K562 (cell line): Measurements from ENCODE around the gene TCHH. TPM values are rescaled to one million over a fixed set of nuclear protein-coding genes. Genes with fewer than 3 reads are reported as not detected.

Source experiments
- ATAC-seq: fragments of 200-7000 bp; cut with Tn5 transposase; 3 replicates; pipeline ENCODE4 v1.9.1; 2020; ENCODE audit warnings: moderate library complexity
- BruUV-seq: library from RNA; stranded (reverse); fragments of 400-500 nt; replicated peaks from 2 replicates; lab custom pipeline; 2021; lab: Mats Ljungman, UMichigan
- CTCF ChIA-PET: fragments of 300-600 bp; formaldehyde crosslinking; extraction: SDS; loops from one replicate; lab custom pipeline; 2021; ENCODE audit warnings: low intra/inter-chr PET ratio; lab: Yijun Ruan, JAX
- POLR2A ChIA-PET: fragments of 300-600, 350-650 bp; sonication (Branson Sonifier 250); formaldehyde crosslinking; extraction: SDS; loops from one replicate; lab custom pipeline; 2021; ENCODE audit warnings: antibody characterized with exemption, inconsistent platforms; lab: Yijun Ruan, JAX
- DNase-seq, 4 experiments: peaks; one replicate each; pipeline versions ENCODE4 v3.0.0 to v3.0.0-alpha.2; 2011 to 2018; ENCODE audit warnings: low spot score in 3 of 4, mixed read lengths in 3 of 4; ENCODE audit errors: extremely low read depth in 1 of 4
- FAIRE-seq: peaks from 2 replicates; lab custom pipeline; 2011; peaks lifted over from hg19 to GRCh38; lab: Jason Lieb, UNC
- H2AFZ ChIP-seq: 2 replicates; pipeline ENCODE4 v1.6.0; 2011; ENCODE audit warnings: low read depth, low read length, control low read depth, inconsistent platforms
- H3K27ac ChIP-seq: fragments of 200-600 bp; 3 replicates; pipeline ENCODE4 v1.8.0; 2011; ENCODE audit warnings: low read depth, mild to moderate bottlenecking, control low read depth, inconsistent platforms, low read length, moderate library complexity, mixed read lengths; ENCODE audit errors: extremely low read depth
- H3K27me3 ChIP-seq, 2 experiments: fragments of 300-600 bp in 1 of 2; 2 replicates in 1 of 2; 3 replicates in 1 of 2; pipeline versions ENCODE4 v1.6.0 to v1.8.0; 2011; ENCODE audit warnings: inconsistent platforms in 2 of 2, low read length in 2 of 2, mild to moderate bottlenecking in 1 of 2, mixed read lengths in 1 of 2, moderate library complexity in 1 of 2; ENCODE audit not compliant: control insufficient read depth in 2 of 2, insufficient read depth in 2 of 2
- H3K36me3 ChIP-seq: fragments of 300-600 bp; 3 replicates; pipeline ENCODE4 v1.8.0; 2011; ENCODE audit warnings: mild to moderate bottlenecking, low read length, inconsistent platforms; ENCODE audit not compliant: control insufficient read depth, insufficient read depth
- H3K4me1 ChIP-seq, 2 experiments: fragments of 200-600 bp in 1 of 2; replicated peaks in 1 of 2; 2 replicates in 1 of 2; 3 replicates in 1 of 2; pipeline versions ENCODE4 v1.5.1 to v1.8.0; 2011; ENCODE audit warnings: inconsistent platforms in 2 of 2, low read length in 2 of 2, mild to moderate bottlenecking in 1 of 2, mixed read lengths in 1 of 2, moderate library complexity in 1 of 2; ENCODE audit not compliant: control insufficient read depth in 2 of 2, insufficient read depth in 2 of 2
- H3K4me2 ChIP-seq: 2 replicates; pipeline ENCODE4 v1.6.1; 2011; ENCODE audit warnings: low read length, control low read depth, inconsistent platforms, mixed read lengths; ENCODE audit not compliant: insufficient read depth
- H3K4me3 ChIP-seq: fragments of 200-600 bp; sonication (generic), shearing (Covaris generic); 2 replicates; pipeline ENCODE4 v1.5.1; 2016; ENCODE audit warnings: control low read depth, inconsistent platforms
- H3K79me2 ChIP-seq: fragments of 200-600 bp; 3 replicates; pipeline ENCODE4 v1.8.0; 2011; ENCODE audit warnings: low read length, inconsistent platforms; ENCODE audit not compliant: control insufficient read depth, insufficient read depth
- H3K9ac ChIP-seq, 2 experiments: 2 replicates each; pipeline versions ENCODE4 v1.6.0 to v1.6.1; 2011; ENCODE audit warnings: low read depth in 2 of 2, low read length in 2 of 2, control low read depth in 1 of 2, inconsistent platforms in 1 of 2, mild to moderate bottlenecking in 1 of 2, mixed read lengths in 1 of 2; ENCODE audit not compliant: insufficient read depth in 1 of 2
- H3K9me1 ChIP-seq: one replicate; pipeline ENCODE4 v1.6.0; 2011; ENCODE audit warnings: inconsistent platforms, mild to moderate bottlenecking, low read length, moderate library complexity; ENCODE audit not compliant: control insufficient read depth, insufficient read depth
- H3K9me3 ChIP-seq: replicated peaks from 2 replicates; pipeline ENCODE4 v1.5.1; 2011; ENCODE audit warnings: low read depth, low read length, inconsistent platforms; ENCODE audit not compliant: control insufficient read depth, insufficient read depth
- H4K20me1 ChIP-seq: replicated peaks from 2 replicates; pipeline ENCODE4 v1.6.1; 2011; ENCODE audit warnings: low read length, inconsistent platforms, mixed read lengths; ENCODE audit not compliant: control insufficient read depth, insufficient read depth
- CREM ChIP-seq: IDR thresholded peaks from 2 replicates; pipeline ENCODE4 v1.6.1; 2014; ENCODE audit warnings: antibody characterized with exemption, low read depth
- ETV1 ChIP-seq: fragments of 450-650 bp; conservative IDR thresholded peaks from 2 replicates; pipeline ENCODE4 v1.6.1; 2016; ENCODE audit warnings: missing genetic modification characterization, control low read depth, low read depth, missing compliant biosample characterization
- HIVEP1 ChIP-seq: fragments of 250-450 bp; sonication (Bioruptor Pico); IDR thresholded peaks from 2 replicates; pipeline ENCODE4 v1.4.0; 2020; ENCODE audit warnings: mild to moderate bottlenecking
- HNRNPL ChIP-seq: fragments of 200-400 bp; formaldehyde crosslinking; IDR thresholded peaks from 2 replicates; pipeline ENCODE4 v1.6.1; 2017; ENCODE audit warnings: low read depth, mild to moderate bottlenecking, low read length
- NCOA6 ChIP-seq: fragments of 450-650 bp; IDR thresholded peaks from 2 replicates; pipeline ENCODE4 v1.6.1; 2017; ENCODE audit warnings: mild to moderate bottlenecking
- POLR2B ChIP-seq: fragments of 450-650 bp; IDR thresholded peaks from 2 replicates; pipeline ENCODE4 v1.6.1; 2018; ENCODE audit warnings: low read depth; ENCODE audit not compliant: partially characterized antibody
- PPARD ChIP-seq: fragments of 250-450 bp; sonication (Bioruptor Pico); IDR thresholded peaks from 2 replicates; pipeline ENCODE4 v1.8.0; 2022; ENCODE audit warnings: inconsistent platforms, mild to moderate bottlenecking, moderate library complexity
- PRMT5 ChIP-seq: sonication (generic); formaldehyde crosslinking; IDR thresholded peaks from 2 replicates; pipeline ENCODE4 v1.5.0; 2020; ENCODE audit warnings: missing genetic modification reagents
- RAD21 ChIP-seq, 2 experiments: fragments of 250-450 bp in 1 of 2; fragments of 450-650 bp in 1 of 2; sonication (Bioruptor Pico) in 1 of 2; formaldehyde crosslinking in 1 of 2; IDR thresholded peaks in 1 of 2; conservative IDR thresholded peaks in 1 of 2; 2 replicates each; pipeline versions ENCODE4 v1.4.0 to v1.8.0; 2020 to 2022; ENCODE audit warnings: mild to moderate bottlenecking in 2 of 2, moderate library complexity in 1 of 2
- SP1 ChIP-seq: sonication (generic); formaldehyde crosslinking; IDR thresholded peaks from 2 replicates; pipeline ENCODE4 v1.8.1; 2022; ENCODE audit warnings: mild to moderate bottlenecking, missing genetic modification reagents
- SRSF3 ChIP-seq: fragments of 200-400 bp; formaldehyde crosslinking; IDR thresholded peaks from 2 replicates; pipeline ENCODE4 v1.6.1; 2016; ENCODE audit warnings: mild to moderate bottlenecking, low read length, moderate library complexity; ENCODE audit not compliant: insufficient read depth
- TAF9B ChIP-seq: fragments of 450-650 bp; IDR thresholded peaks from 2 replicates; pipeline ENCODE4 v1.6.1; 2018; ENCODE audit warnings: mild to moderate bottlenecking; ENCODE audit not compliant: partially characterized antibody
- WHSC1 ChIP-seq: IDR thresholded peaks from one replicate; pipeline ENCODE4 v1.6.1; 2012; ENCODE audit warnings: low read length, control low read depth, inconsistent platforms
- YBX1 ChIP-seq: fragments of 450-650 bp; IDR thresholded peaks from 2 replicates; pipeline ENCODE4 v1.7.1; 2016; ENCODE audit warnings: mild to moderate bottlenecking
- YY1 ChIP-seq, 3 experiments: IDR thresholded peaks; 2 replicates each; pipeline ENCODE4 v1.6.1; 2011; ENCODE audit warnings: low read length in 2 of 3, mild to moderate bottlenecking in 2 of 3, moderate library complexity in 2 of 3, borderline replicate concordance in 1 of 3, control low read depth in 1 of 3, low read depth in 1 of 3; ENCODE audit not compliant: insufficient read depth in 3 of 3, insufficient replicate concordance in 2 of 3, control insufficient read depth in 1 of 3, insufficient read length in 1 of 3; ENCODE audit errors: extremely low read depth in 1 of 3
- ZKSCAN3 ChIP-seq: fragments of 250-450 bp; sonication (Bioruptor Pico); IDR thresholded peaks from 2 replicates; pipeline ENCODE4 v1.4.0; 2020
- ZNF12 ChIP-seq: sonication (generic); formaldehyde crosslinking; IDR thresholded peaks from 2 replicates; pipeline ENCODE4 v1.4.0; 2020; ENCODE audit warnings: mild to moderate bottlenecking, missing genetic modification reagents
- ZNF408 ChIP-seq: fragments of 250-450 bp; sonication (Bioruptor Pico); IDR thresholded peaks from 2 replicates; pipeline ENCODE4 v1.4.0; 2020; ENCODE audit warnings: low read depth, mild to moderate bottlenecking, moderate library complexity
- ZNF79 ChIP-seq: fragments of 250-450 bp; sonication (Bioruptor Pico); IDR thresholded peaks from 2 replicates; pipeline ENCODE4 v1.4.0; 2020; ENCODE audit warnings: low read depth, mild to moderate bottlenecking, moderate library complexity
- WGBS: fragments of 100-300 bp; shearing (Covaris generic); methylation state at CpG from one replicate; pipeline ENCODE4 v1.1.6; 2016; ENCODE audit warnings: low coverage, mixed read lengths; ENCODE audit not compliant: insufficient coverage; ENCODE audit errors: missing lambda C conversion rate; 5-methylcytosine and 5-hydroxymethylcytosine counted together
- in situ Hi-C: fragments of 300-500 bp; cut with MboI; formaldehyde crosslinking; loops from 4 replicates; pipeline ENCODE4 v1.15.0; 2018; ENCODE audit warnings: inconsistent platforms, mixed read lengths
- intact Hi-C: fragments of 100-400 bp; cut with micrococcal nuclease; formaldehyde crosslinking; loops from 2 replicates; pipeline ENCODE4 v1.14.2; 2022
- polyA plus RNA-seq, 8 experiments: library from polyadenylated mRNA; depleted of rRNA in 4 of 8; stranded (reverse) in 5 of 8; unstranded in 3 of 8; fragments of >200 nt; fragmentation: Nextera tagmentation in 2 of 8; fragmentation: Illumina TruSeq in 1 of 8; extraction: Ambion mirVana in 2 of 8; extraction: Trizol in 1 of 8; gene quantifications; 2 replicates each; pipeline versions ENCODE4 v1.2.1 to v1.2.3, GENCODE V29; 2011 to 2014; ENCODE audit warnings: inconsistent platforms in 1 of 8, missing spikeins in 1 of 8
- total RNA-seq, 7 experiments: library from RNA; depleted of rRNA in 6 of 7; stranded (reverse); fragments of >200 nt in 6 of 7; fragmentation: Illumina TruSeq in 2 of 7; extraction: Trizol in 2 of 7; gene quantifications; 2 replicates each; pipeline versions ENCODE4 v1.2.1 to v1.2.3, GENCODE V29; 2011 to 2021; ENCODE audit warnings: low replicate concordance in 1 of 7
- TF ChIP-seq, protein P1 (sequence below): fragments of 250-450 bp; sonication (Bioruptor Pico); IDR thresholded peaks from 2 replicates; pipeline ENCODE4 v1.4.0; 2020; ENCODE audit warnings: mild to moderate bottlenecking, moderate library complexity

Gene TCHH
- total and polyA plus RNA-seq, 9 of the 15 experiments (the other 6 are each of a cell fraction or from before 2014, with no cell fraction given) = not detected

DNA sequence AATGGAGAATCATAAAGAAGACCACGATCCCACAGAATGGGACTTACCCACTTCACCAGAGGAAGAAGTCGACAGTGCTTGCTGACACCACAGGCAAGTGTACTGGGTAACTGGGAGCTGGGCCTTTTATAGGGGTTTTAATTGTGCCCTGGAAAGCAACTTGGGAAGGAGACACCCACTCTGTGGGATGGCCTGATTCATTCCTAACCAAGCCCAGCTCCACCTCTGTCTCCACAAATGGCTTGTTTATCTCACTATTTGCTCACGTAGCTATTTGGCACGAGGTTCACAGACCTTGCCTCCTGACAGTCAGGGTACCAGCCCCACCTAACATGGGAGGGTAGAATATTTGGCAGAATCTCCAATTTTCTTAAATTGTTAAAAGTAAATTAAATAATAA lies at the start of gene TCHH (continued):
- no peak for TF ChIP-seq ETV1

DNA sequence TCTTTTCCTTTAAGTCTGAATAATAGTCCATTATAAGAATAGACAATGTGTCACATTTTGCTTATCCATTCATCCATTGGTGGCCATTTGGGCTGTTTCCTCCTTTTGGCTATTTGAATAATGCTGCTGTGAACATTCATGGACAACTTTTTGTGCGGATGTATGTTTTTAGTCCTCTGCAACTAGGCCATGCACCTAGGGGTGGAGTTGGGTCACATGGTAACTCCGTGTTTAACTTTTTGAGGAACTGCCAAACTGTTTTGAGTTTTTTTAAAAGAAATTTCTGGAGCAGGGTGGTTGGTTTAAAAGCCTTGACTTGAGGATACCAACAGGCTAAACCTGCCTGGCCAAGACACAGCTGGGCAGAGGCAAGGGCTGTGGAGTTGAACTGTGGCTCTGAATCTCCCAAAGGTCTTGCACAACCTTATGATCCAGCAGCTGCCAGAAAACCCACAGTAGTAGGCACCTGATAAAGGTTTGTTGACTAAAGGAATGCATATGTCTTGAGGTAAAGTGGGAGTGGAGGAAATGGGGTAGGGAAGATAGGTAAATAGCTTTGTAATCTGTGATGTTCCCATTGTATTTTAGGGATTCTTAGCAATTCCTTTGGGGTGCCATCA lies 49.4 kb upstream of the TCHH start:
- H3K27me3 ChIP-seq = no peaks in the 10 kb centered on the region
- no peaks in the 10 kb centered on the region for H4K20me1 ChIP-seq
- in situ Hi-C loops = no loop called here
- H3K9me1 ChIP-seq = no peaks in the 10 kb centered on the region
- no peak overlapping the region for H3K4me3 ChIP-seq
- H3K36me3 ChIP-seq = no peaks in the 10 kb centered on the region
- no peak overlapping the region for H3K27ac ChIP-seq
- no peak for FAIRE-seq
- ChIA-PET CTCF (no interaction called here), POLR2A (interaction anchor here (1.4 kb wide), 1 partner anchor 11 kb away, joined by 3 read pairs; no protein-coding TSS in a partner anchor)
- ATAC-seq = no peak
- no peak overlapping the region for H3K9ac ChIP-seq
- H3K4me1 ChIP-seq = no peaks in the 10 kb centered on the region
- 0% methylated on average over 2 of the region's 2 CpGs for WGBS
- no peaks in the 10 kb centered on the region for H3K9me3 ChIP-seq
- H3K79me2 ChIP-seq = no peaks in the 10 kb centered on the region
- no peak overlapping the region for H3K4me2 ChIP-seq
- no peak for DNase-seq
- H2AFZ ChIP-seq = no peak overlapping the region
- intact Hi-C loops = no loop called here
- BruUV-seq = no TSS peak
- TF ChIP-seq ZNF408 (no peak), RAD21 (CRISPR knock-in tag; conservative IDR thresholded peaks at IDR 0.05 in 1 of 2, IDR thresholded peaks at IDR 0.05 in 1 of 2) (no peak), SRSF3 (no peak), PRMT5 (CRISPR knock-in tag) (no peak), CREM (no peak), HIVEP1 (CRISPR knock-in tag) (no peak), ZKSCAN3 (no peak), YY1 (IDR thresholded peaks at IDR 0.05; ENCODE audit: borderline replicate concordance in 1 of 3, control insufficient read depth in 1 of 3, extremely low read depth in 1 of 3, insufficient read depth in 3 of 3, insufficient read length in 1 of 3, insufficient replicate concordance in 2 of 3, low read depth in 1 of 3, low read length in 2 of 3) (no peak), PPARD (CRISPR knock-in tag) (no peak), ZNF12 (CRISPR knock-in tag) (no peak), ZNF79 (CRISPR knock-in tag) (no peak), YBX1 (no peak), NCOA6 (no peak), WHSC1 (no peak), HNRNPL (no peak), TAF9B (no peak), SP1 (CRISPR knock-in tag) (no peak), POLR2B (no peak)
- TF ChIP-seq, protein P1, sequence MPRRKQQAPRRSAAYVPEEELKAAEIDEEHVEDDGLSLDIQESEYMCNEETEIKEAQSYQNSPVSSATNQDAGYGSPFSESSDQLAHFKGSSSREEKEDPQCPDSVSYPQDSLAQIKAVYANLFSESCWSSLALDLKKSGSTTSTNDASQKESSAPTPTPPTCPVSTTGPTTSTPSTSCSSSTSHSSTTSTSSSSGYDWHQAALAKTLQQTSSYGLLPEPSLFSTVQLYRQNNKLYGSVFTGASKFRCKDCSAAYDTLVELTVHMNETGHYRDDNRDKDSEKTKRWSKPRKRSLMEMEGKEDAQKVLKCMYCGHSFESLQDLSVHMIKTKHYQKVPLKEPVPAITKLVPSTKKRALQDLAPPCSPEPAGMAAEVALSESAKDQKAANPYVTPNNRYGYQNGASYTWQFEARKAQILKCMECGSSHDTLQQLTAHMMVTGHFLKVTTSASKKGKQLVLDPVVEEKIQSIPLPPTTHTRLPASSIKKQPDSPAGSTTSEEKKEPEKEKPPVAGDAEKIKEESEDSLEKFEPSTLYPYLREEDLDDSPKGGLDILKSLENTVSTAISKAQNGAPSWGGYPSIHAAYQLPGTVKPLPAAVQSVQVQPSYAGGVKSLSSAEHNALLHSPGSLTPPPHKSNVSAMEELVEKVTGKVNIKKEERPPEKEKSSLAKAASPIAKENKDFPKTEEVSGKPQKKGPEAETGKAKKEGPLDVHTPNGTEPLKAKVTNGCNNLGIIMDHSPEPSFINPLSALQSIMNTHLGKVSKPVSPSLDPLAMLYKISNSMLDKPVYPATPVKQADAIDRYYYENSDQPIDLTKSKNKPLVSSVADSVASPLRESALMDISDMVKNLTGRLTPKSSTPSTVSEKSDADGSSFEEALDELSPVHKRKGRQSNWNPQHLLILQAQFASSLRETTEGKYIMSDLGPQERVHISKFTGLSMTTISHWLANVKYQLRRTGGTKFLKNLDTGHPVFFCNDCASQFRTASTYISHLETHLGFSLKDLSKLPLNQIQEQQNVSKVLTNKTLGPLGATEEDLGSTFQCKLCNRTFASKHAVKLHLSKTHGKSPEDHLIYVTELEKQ (CRISPR knock-in tag) = no peak
